Activated CD4-positive, alpha-beta T cell treated with anti-CD3 and anti-CD28 coated beads, Interleukin-2, amount 10 ng/mL, durations not matched to agents 7 days and 5 days (primary cell): ENCODE results near the gene ZNF521. TPM values are rescaled to one million over a fixed set of nuclear protein-coding genes. Genes with fewer than 3 reads are reported as not detected.

Experiments
- CTCF ChIA-PET: fragments of 350-600 bp; sonication (Branson Sonifier 250); formaldehyde crosslinking; loops from one replicate; lab custom pipeline; 2021; ENCODE audit warnings: antibody characterized with exemption; lab: Charles Lee
- POLR2A ChIA-PET: fragments of 350-600 bp; sonication (Branson Sonifier 250); formaldehyde crosslinking; loops from one replicate; lab custom pipeline; 2021; ENCODE audit warnings: antibody characterized with exemption; lab: Charles Lee
- DNase-seq: peaks from one replicate; pipeline ENCODE4 v3.0.0-alpha.2; 2020
- H3K27ac Mint-ChIP-seq: one replicate; pipeline ENCODE4 v1.8.0; 2021; ENCODE audit warnings: mild to moderate bottlenecking, moderate library complexity, mixed read lengths
- H3K27me3 Mint-ChIP-seq: one replicate; pipeline ENCODE4 v1.8.0; 2021; ENCODE audit warnings: mixed read lengths
- H3K36me3 Mint-ChIP-seq: one replicate; pipeline ENCODE4 v1.8.0; 2021; ENCODE audit warnings: low read depth, mixed read lengths
- H3K4me1 Mint-ChIP-seq: one replicate; pipeline ENCODE4 v1.8.0; 2021; ENCODE audit warnings: mixed read lengths
- H3K4me3 Mint-ChIP-seq: one replicate; pipeline ENCODE4 v1.8.0; 2021; ENCODE audit warnings: mild to moderate bottlenecking, moderate library complexity, mixed read lengths
- H3K9me3 Mint-ChIP-seq: one replicate; pipeline ENCODE4 v1.8.0; 2021; ENCODE audit warnings: mixed read lengths
- total RNA-seq, 2 experiments: library from RNA; stranded (reverse); gene quantifications; one replicate each; pipeline ENCODE4 v1.2.3, GENCODE V29; 2021

ZNF521 gene
- total RNA-seq, 2 experiments from 2014 or later: not detected

- Mint-ChIP-seq H3K27ac (no peak overlapping the region), H3K4me1 (no peaks in the 10 kb centered on the region), H3K9me3 (no peaks in the 10 kb centered on the region), H3K36me3 (no peaks in the 10 kb centered on the region), H3K4me3 (no peak overlapping the region), H3K27me3 (no peaks in the 10 kb centered on the region)
- POLR2A ChIA-PET: no interaction called here
- CTCF ChIA-PET: interaction anchor here (0.6 kb wide), 1 partner anchor 747 kb away, joined by 4 read pairs; no protein-coding TSS in a partner anchor
- DNase-seq: no peak
Observed at GRCh38 chr18:25250474-25250851, 101.5 kb downstream of the ZNF521 start.

- DNase-seq: no peak
- Mint-ChIP-seq H3K27me3 (no peaks in the 10 kb centered on the region), H3K4me3 (no peak overlapping the region), H3K36me3 (no peaks in the 10 kb centered on the region), H3K9me3 (no peaks in the 10 kb centered on the region), H3K27ac (no peak overlapping the region), H3K4me1 (no peaks in the 10 kb centered on the region)
- ChIA-PET CTCF (no interaction called here), POLR2A (no interaction called here)
Observed at GRCh38 chr18:25248755-25249154, 103.2 kb downstream of the ZNF521 start.

GRCh38 chr18:25247725-25248124 lies 104.2 kb downstream of the ZNF521 start:
- ChIA-PET POLR2A (no interaction called here), CTCF (no interaction called here)
- no peaks in the 10 kb centered on the region for H3K4me1 Mint-ChIP-seq
- H3K4me3 Mint-ChIP-seq: no peak overlapping the region
- H3K27ac Mint-ChIP-seq: no peak overlapping the region
- DNase-seq: no peak
- H3K9me3 Mint-ChIP-seq: no peaks in the 10 kb centered on the region
- no peaks in the 10 kb centered on the region for H3K27me3 Mint-ChIP-seq
- no peaks in the 10 kb centered on the region for H3K36me3 Mint-ChIP-seq

- Mint-ChIP-seq H3K4me3 (no peak overlapping the region), H3K27ac (no peak overlapping the region), H3K9me3 (no peaks in the 10 kb centered on the region), H3K36me3 (no peaks in the 10 kb centered on the region), H3K4me1 (no peaks in the 10 kb centered on the region), H3K27me3 (no peaks in the 10 kb centered on the region)
- ChIA-PET POLR2A (no interaction called here), CTCF (no interaction called here)
- no peak for DNase-seq
Observed at GRCh38 chr18:25244924-25245698, 106.9 kb downstream of the ZNF521 start.

GRCh38 chr18:25244170-25244569 lies 107.8 kb downstream of the ZNF521 start:
- no peaks in the 10 kb centered on the region for H3K36me3 Mint-ChIP-seq
- no peak overlapping the region for H3K27ac Mint-ChIP-seq
- no peaks in the 10 kb centered on the region for H3K27me3 Mint-ChIP-seq
- DNase-seq: no peak
- H3K4me3 Mint-ChIP-seq: no peak overlapping the region
- ChIA-PET CTCF (no interaction called here), POLR2A (no interaction called here)
- no peaks in the 10 kb centered on the region for H3K4me1 Mint-ChIP-seq
- H3K9me3 Mint-ChIP-seq: no peaks in the 10 kb centered on the region

GRCh38 chr18:25243754-25244153 lies 108.2 kb downstream of the ZNF521 start:
- ChIA-PET CTCF (interaction anchor here (1.1 kb wide), 1 partner anchor 11 kb away, joined by 4 read pairs; no protein-coding TSS in a partner anchor), POLR2A (no interaction called here)
- no peaks in the 10 kb centered on the region for H3K9me3 Mint-ChIP-seq
- no peaks in the 10 kb centered on the region for H3K27me3 Mint-ChIP-seq
- DNase-seq: no peak
- H3K36me3 Mint-ChIP-seq: no peaks in the 10 kb centered on the region
- H3K27ac Mint-ChIP-seq: no peak overlapping the region
- no peak overlapping the region for H3K4me3 Mint-ChIP-seq
- H3K4me1 Mint-ChIP-seq: no peaks in the 10 kb centered on the region

- Mint-ChIP-seq H3K27ac (no peak overlapping the region), H3K9me3 (no peaks in the 10 kb centered on the region), H3K4me3 (no peak overlapping the region), H3K4me1 (no peaks in the 10 kb centered on the region), H3K36me3 (no peaks in the 10 kb centered on the region), H3K27me3 (no peaks in the 10 kb centered on the region)
- DNase-seq: no peak
- ChIA-PET POLR2A (no interaction called here), CTCF (interaction anchor here (1.1 kb wide), 1 partner anchor 11 kb away, joined by 4 read pairs; no protein-coding TSS in a partner anchor)
Observed at GRCh38 chr18:25243257-25243656, 108.7 kb downstream of the ZNF521 start.

GRCh38 chr18:25240420-25240770 lies 111.6 kb downstream of the ZNF521 start:
- POLR2A ChIA-PET: no interaction called here
- H3K4me1 Mint-ChIP-seq: no peaks in the 10 kb centered on the region
- CTCF ChIA-PET: no interaction called here

GRCh38 chr18:25239581-25240419 lies 112.2 kb downstream of the ZNF521 start:
- Mint-ChIP-seq H3K27me3 (no peaks in the 10 kb centered on the region), H3K4me3 (no peak overlapping the region), H3K4me1 (no peaks in the 10 kb centered on the region), H3K27ac (no peak overlapping the region), H3K9me3 (no peaks in the 10 kb centered on the region), H3K36me3 (no peaks in the 10 kb centered on the region)
- DNase-seq: no peak
- ChIA-PET POLR2A (no interaction called here), CTCF (interaction anchor here (1.4 kb wide), 1 partner anchor 13 kb away, joined by 3 read pairs; no protein-coding TSS in a partner anchor)

More at GRCh38 chr18:25240420-25240770, 111.6 kb downstream of the ZNF521 start:
- H3K9me3 Mint-ChIP-seq: no peaks in the 10 kb centered on the region
- H3K27ac Mint-ChIP-seq: no peak overlapping the region
- H3K36me3 Mint-ChIP-seq: no peaks in the 10 kb centered on the region
- H3K27me3 Mint-ChIP-seq: no peaks in the 10 kb centered on the region
- no peak for DNase-seq
- no peak overlapping the region for H3K4me3 Mint-ChIP-seq

- Mint-ChIP-seq H3K36me3 (no peaks in the 10 kb centered on the region), H3K27me3 (no peaks in the 10 kb centered on the region), H3K27ac (no peak overlapping the region), H3K4me3 (no peak overlapping the region), H3K4me1 (no peaks in the 10 kb centered on the region), H3K9me3 (no peaks in the 10 kb centered on the region)
- ChIA-PET CTCF (interaction anchor here (1.4 kb wide), 1 partner anchor 12 kb away, joined by 3 read pairs; no protein-coding TSS in a partner anchor), POLR2A (no interaction called here)
- DNase-seq: no peak
Observed at GRCh38 chr18:25239151-25239550, 112.8 kb downstream of the ZNF521 start.

GRCh38 chr18:25237571-25238267 lies 114.2 kb downstream of the ZNF521 start:
- Mint-ChIP-seq H3K4me1 (no peaks in the 10 kb centered on the region), H3K27ac (no peak overlapping the region), H3K27me3 (no peaks in the 10 kb centered on the region), H3K36me3 (no peaks in the 10 kb centered on the region), H3K4me3 (no peak overlapping the region), H3K9me3 (no peaks in the 10 kb centered on the region)
- ChIA-PET CTCF (no interaction called here), POLR2A (no interaction called here)
- DNase-seq: no peak

GRCh38 chr18:25236736-25237135 lies 115.2 kb downstream of the ZNF521 start:
- no peaks in the 10 kb centered on the region for H3K36me3 Mint-ChIP-seq
- POLR2A ChIA-PET: no interaction called here
- H3K27ac Mint-ChIP-seq: no peak overlapping the region
- no peaks in the 10 kb centered on the region for H3K27me3 Mint-ChIP-seq
- CTCF ChIA-PET: no interaction called here
- no peak for DNase-seq
- no peaks in the 10 kb centered on the region for H3K4me1 Mint-ChIP-seq
- no peak overlapping the region for H3K4me3 Mint-ChIP-seq
- H3K9me3 Mint-ChIP-seq: no peaks in the 10 kb centered on the region
